A673 (cell line): ENCODE results near the gene DUXB. TPM values are rescaled to one million over a fixed set of nuclear protein-coding genes. Genes with fewer than 3 reads are reported as not detected.

Experiments
- Bru-seq: library from RNA; stranded (reverse); fragments of 400-500 nt; gene quantifications from one replicate; lab custom pipeline; 2021; lab: Mats Ljungman, UMichigan
- BruChase-seq, 2 experiments: library from RNA; stranded (reverse); fragments of 400-500 nt; gene quantifications; one replicate each; lab custom pipeline; 2021; lab: Mats Ljungman, UMichigan
- BruUV-seq: library from RNA; stranded (reverse); fragments of 400-500 nt; replicated peaks from 2 replicates; lab custom pipeline; 2021; lab: Mats Ljungman, UMichigan
- CTCF ChIA-PET: fragments of 300-600 bp; sonication (Branson Sonifier 250); formaldehyde crosslinking; loops from one replicate; lab custom pipeline; 2022; ENCODE audit warnings: antibody characterized with exemption; lab: Charles Lee
- POLR2A ChIA-PET: fragments of 300-600 bp; sonication (Branson Sonifier 250); formaldehyde crosslinking; loops from one replicate; lab custom pipeline; 2022; ENCODE audit warnings: antibody characterized with exemption; ENCODE audit not compliant: low non-redundant PET; lab: Charles Lee
- DNase-seq: peaks from one replicate; pipeline ENCODE4 v3.0.0-alpha.2; 2015; ENCODE audit warnings: low spot score
- H3K27ac ChIP-seq: fragments of 200-600 bp; sonication (generic); 2 replicates; pipeline ENCODE4 v1.5.1; 2016; ENCODE audit warnings: mixed run types, low read depth, mild to moderate bottlenecking, mixed read lengths, antibody characterized with exemption, low read length; ENCODE audit not compliant: poor library complexity, severe bottlenecking
- H3K27me3 ChIP-seq: fragments of 200-600 bp; sonication (generic); replicated peaks from 2 replicates; pipeline ENCODE4 v1.6.1; 2017; ENCODE audit warnings: mixed run types, low read depth, mild to moderate bottlenecking, mixed read lengths, antibody characterized with exemption, low read length; ENCODE audit not compliant: insufficient read depth, poor library complexity
- H3K36me3 ChIP-seq: fragments of 200-600 bp; sonication (generic); 2 replicates; pipeline ENCODE4 v1.6.1; 2016; ENCODE audit warnings: mixed run types, mild to moderate bottlenecking, mixed read lengths, antibody characterized with exemption, low read length; ENCODE audit not compliant: insufficient read depth, poor library complexity, severe bottlenecking
- H3K4me1 ChIP-seq: fragments of 200-600 bp; sonication (generic); 2 replicates; pipeline ENCODE4 v1.6.1; 2017; ENCODE audit warnings: mixed run types, mild to moderate bottlenecking, mixed read lengths, antibody characterized with exemption, low read length; ENCODE audit not compliant: insufficient read depth, poor library complexity, severe bottlenecking
- H3K4me3 ChIP-seq: fragments of 200-600 bp; sonication (generic); 2 replicates; pipeline ENCODE4 v1.5.1; 2016; ENCODE audit warnings: low read depth, mixed run types, mild to moderate bottlenecking, mixed read lengths, low read length; ENCODE audit not compliant: poor library complexity, severe bottlenecking
- H3K9me3 ChIP-seq: fragments of 200-600 bp; sonication (generic); 2 replicates; pipeline ENCODE4 v1.6.1; 2016; ENCODE audit warnings: mixed run types, low read depth, mild to moderate bottlenecking, mixed read lengths, antibody characterized with exemption, low read length; ENCODE audit not compliant: poor library complexity, severe bottlenecking
- CTCF ChIP-seq: fragments of 300-800, 200-600 bp; sonication (generic); conservative IDR thresholded peaks from 2 replicates; pipeline ENCODE4 v1.5.1; 2017; ENCODE audit warnings: low read depth, mild to moderate bottlenecking, antibody characterized with exemption, low read length, moderate library complexity, mixed read lengths
- EZH2 ChIP-seq: fragments of 200-600 bp; sonication (generic); IDR thresholded peaks from 2 replicates; pipeline ENCODE4 v1.6.1; 2017; ENCODE audit warnings: borderline replicate concordance, low read depth, mild to moderate bottlenecking, mixed read lengths, antibody characterized with exemption, low read length; ENCODE audit not compliant: poor library complexity, severe bottlenecking
- intact Hi-C: fragments of 100-400 bp; cut with micrococcal nuclease; formaldehyde crosslinking; loops from one replicate; pipeline ENCODE4 v1.10.0; 2022; ENCODE audit not compliant: unreplicated experiment
- long read RNA-seq: library from polyadenylated mRNA; stranded (forward); transcript quantifications from one replicate; pipeline ENCODE4 v2.0.0, GENCODE V29; 2022
- total RNA-seq: library from RNA; stranded (reverse); gene quantifications from 2 replicates; pipeline ENCODE4 v1.2.3, GENCODE V29; 2021

DUXB gene
- not detected in 2 replicates for total RNA-seq
- Bru-seq, nascent RNA: not detected
- not detected for BruChase-seq, experiment 1, labeled RNA remaining after a 2-hour chase
- not detected for BruChase-seq, experiment 2, labeled RNA remaining after a 6-hour chase
- long read RNA-seq: 0 reads

GRCh38 chr16:75701361-75701760 lies at the start of gene DUXB:
DUXB (minus strand) TSS chr16:75701461; CDS start chr16:75701418, 43 bp downstream.
- H3K27ac ChIP-seq: no peak within 1 kb of the TSS
- DNase-seq: no peak
- H3K36me3 ChIP-seq: no peaks in the 10 kb centered on the region
- H3K4me3 ChIP-seq: no peak within 1 kb of the TSS
- BruUV-seq: no TSS peak
- POLR2A ChIA-PET: no interaction called here
- H3K9me3 ChIP-seq: no peaks in the 10 kb centered on the region
- TF ChIP-seq CTCF: no peak
- no peak for TF ChIP-seq EZH2
- H3K27me3 ChIP-seq: no peaks in the 10 kb centered on the region
- CTCF ChIA-PET: no interaction called here
- intact Hi-C loops: no loop called here
- no peaks in the 10 kb centered on the region for H3K4me1 ChIP-seq

GRCh38 chr16:75750528-75750927 lies 49.3 kb upstream of the DUXB start:
- TF ChIP-seq CTCF (no peak), EZH2 (no peak)
- CTCF ChIA-PET: no interaction called here
- H3K27me3 ChIP-seq: no peaks in the 10 kb centered on the region
- intact Hi-C loops: no loop called here
- no peak overlapping the region for H3K27ac ChIP-seq
- no peaks in the 10 kb centered on the region for H3K36me3 ChIP-seq
- no TSS peak for BruUV-seq
- H3K9me3 ChIP-seq: no peaks in the 10 kb centered on the region
- H3K4me3 ChIP-seq: no peak overlapping the region
- POLR2A ChIA-PET: no interaction called here
- DNase-seq: no peak
- no peaks in the 10 kb centered on the region for H3K4me1 ChIP-seq

- POLR2A ChIA-PET: no interaction called here
- CTCF ChIA-PET: no interaction called here
- no peak overlapping the region for H3K27ac ChIP-seq
- H3K27me3 ChIP-seq: no peaks in the 10 kb centered on the region
- no peak for DNase-seq
- no TSS peak for BruUV-seq
- no peak overlapping the region for H3K4me3 ChIP-seq
- TF ChIP-seq CTCF (no peak), EZH2 (no peak)
- no peaks in the 10 kb centered on the region for H3K4me1 ChIP-seq
- H3K9me3 ChIP-seq: peaks cover 28% of the 10 kb centered on the region
- H3K36me3 ChIP-seq: no peaks in the 10 kb centered on the region
- intact Hi-C loops: loop anchor here (10.0 kb wide), 1 partner anchor 62 kb away; no protein-coding TSS in a partner anchor
Measured at GRCh38 chr16:75746359-75746758, 45.1 kb upstream of the DUXB start.
